Measurements from ENCODE around the gene MAP3K3. TPM values are rescaled to one million over a fixed set of nuclear protein-coding genes. Genes with fewer than 3 reads are reported as not detected.

MAP3K3 gene
- total and polyA plus RNA-seq, 10 of the 15 experiments (the other 5 are each of a cell fraction or from before 2014, with no cell fraction given) = 1.6 to 24.1 (median 15.0) TPM

DNA sequence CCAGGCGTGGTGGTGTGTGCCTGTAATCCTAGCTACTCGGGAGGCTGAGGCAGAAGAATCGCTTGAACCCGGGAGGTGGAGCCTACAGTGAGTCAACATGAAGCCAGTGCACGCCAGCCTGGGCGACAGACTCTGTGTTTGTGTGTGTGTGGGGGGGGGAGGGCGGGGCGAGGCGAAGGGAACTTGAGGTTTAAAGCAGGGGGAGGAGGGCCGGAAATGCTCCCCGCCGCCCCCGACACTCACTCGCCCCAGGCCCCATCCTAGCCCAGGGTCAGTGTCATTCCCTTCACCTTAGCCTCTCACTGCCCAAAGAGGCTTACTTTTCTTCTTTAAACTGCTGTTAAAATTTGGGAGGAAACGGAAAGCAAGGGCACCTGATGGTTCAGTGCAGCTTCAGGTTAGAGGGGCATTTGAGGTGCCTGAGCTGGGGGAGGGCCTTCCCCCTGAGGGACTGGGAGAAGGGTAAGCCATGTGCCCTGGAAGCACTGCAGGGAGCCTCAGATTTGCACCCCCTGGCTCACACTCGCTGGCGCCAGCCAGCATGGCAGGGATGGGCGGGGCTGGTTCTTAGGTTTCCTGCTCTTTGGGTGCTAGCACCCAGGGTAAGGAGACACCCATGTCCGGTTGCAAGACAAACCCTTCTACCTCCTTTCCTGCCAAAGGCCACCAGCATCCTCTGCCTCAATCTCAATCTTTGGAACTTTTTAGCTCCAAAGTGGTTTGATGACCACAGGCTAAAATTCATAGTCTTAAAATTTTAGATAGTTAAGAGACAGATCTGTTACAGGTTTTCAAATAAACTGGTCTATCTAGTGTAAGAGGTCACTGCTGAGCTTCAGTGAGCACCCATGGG is 79.9 kb downstream of the MAP3K3 start (continued):
- TF ChIP-seq, protein P1, sequence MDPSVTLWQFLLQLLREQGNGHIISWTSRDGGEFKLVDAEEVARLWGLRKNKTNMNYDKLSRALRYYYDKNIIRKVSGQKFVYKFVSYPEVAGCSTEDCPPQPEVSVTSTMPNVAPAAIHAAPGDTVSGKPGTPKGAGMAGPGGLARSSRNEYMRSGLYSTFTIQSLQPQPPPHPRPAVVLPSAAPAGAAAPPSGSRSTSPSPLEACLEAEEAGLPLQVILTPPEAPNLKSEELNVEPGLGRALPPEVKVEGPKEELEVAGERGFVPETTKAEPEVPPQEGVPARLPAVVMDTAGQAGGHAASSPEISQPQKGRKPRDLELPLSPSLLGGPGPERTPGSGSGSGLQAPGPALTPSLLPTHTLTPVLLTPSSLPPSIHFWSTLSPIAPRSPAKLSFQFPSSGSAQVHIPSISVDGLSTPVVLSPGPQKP (IDR thresholded peaks at IDR 0.05; ENCODE audit: low read depth, low read length) = no peak
- TF ChIP-seq SREBF1 (IDR thresholded peaks at IDR 0.05; ENCODE audit: low read length) (no peak), BCL11A (IDR thresholded peaks at IDR 0.05; ENCODE audit: low read depth, low read length) (no peak), SMARCA5 (IDR thresholded peaks at IDR 0.05) (no peak; the same call in 1 of the 2 replicates), CHD2 (IDR thresholded peaks at IDR 0.05; ENCODE audit: borderline replicate concordance, low read depth, low read length) (0 out of 2 replicates have a peak, but pooled peaks have one; percentile 6), EP300 (IDR thresholded peaks at IDR 0.05; ENCODE audit: borderline replicate concordance in 1 of 2, control insufficient read depth in 1 of 2, low read depth in 2 of 2, low read length in 2 of 2) (no peak), RBBP5 (conservative IDR thresholded peaks at IDR 0.05) (no peak), PML (IDR thresholded peaks at IDR 0.05; ENCODE audit: low read length) (0 out of 2 replicates have a peak, but pooled peaks have one; percentile 26), GATAD2B (conservative IDR thresholded peaks at IDR 0.05; ENCODE audit: low read depth) (no peak; the same call in 1 of the 2 replicates), DPF2 (IDR thresholded peaks at IDR 0.05) (peak; percentile 31; the same call in 1 of the 2 replicates), NR2C2 (IDR thresholded peaks at IDR 0.05; ENCODE audit: borderline replicate concordance, control insufficient read depth, insufficient read length, low read depth) (no peak), ZNF24 (IDR thresholded peaks at IDR 0.05) (no peak), RB1 (IDR thresholded peaks at IDR 0.05; ENCODE audit: borderline replicate concordance) (no peak), HCFC1 (IDR thresholded peaks at IDR 0.05; ENCODE audit: low read length) (0 out of 2 replicates have a peak, but pooled peaks have one; percentile 12), TAF1 (IDR thresholded peaks at IDR 0.05; ENCODE audit: borderline replicate concordance, low read depth, low read length) (no peak), ZNF274 (IDR thresholded peaks at IDR 0.05; ENCODE audit: insufficient read depth, insufficient read length) (no peak), HDGF (IDR thresholded peaks at IDR 0.05) (peak; percentile 16; the same call in 1 of the 2 replicates)
- TF ChIP-seq, protein P2, sequence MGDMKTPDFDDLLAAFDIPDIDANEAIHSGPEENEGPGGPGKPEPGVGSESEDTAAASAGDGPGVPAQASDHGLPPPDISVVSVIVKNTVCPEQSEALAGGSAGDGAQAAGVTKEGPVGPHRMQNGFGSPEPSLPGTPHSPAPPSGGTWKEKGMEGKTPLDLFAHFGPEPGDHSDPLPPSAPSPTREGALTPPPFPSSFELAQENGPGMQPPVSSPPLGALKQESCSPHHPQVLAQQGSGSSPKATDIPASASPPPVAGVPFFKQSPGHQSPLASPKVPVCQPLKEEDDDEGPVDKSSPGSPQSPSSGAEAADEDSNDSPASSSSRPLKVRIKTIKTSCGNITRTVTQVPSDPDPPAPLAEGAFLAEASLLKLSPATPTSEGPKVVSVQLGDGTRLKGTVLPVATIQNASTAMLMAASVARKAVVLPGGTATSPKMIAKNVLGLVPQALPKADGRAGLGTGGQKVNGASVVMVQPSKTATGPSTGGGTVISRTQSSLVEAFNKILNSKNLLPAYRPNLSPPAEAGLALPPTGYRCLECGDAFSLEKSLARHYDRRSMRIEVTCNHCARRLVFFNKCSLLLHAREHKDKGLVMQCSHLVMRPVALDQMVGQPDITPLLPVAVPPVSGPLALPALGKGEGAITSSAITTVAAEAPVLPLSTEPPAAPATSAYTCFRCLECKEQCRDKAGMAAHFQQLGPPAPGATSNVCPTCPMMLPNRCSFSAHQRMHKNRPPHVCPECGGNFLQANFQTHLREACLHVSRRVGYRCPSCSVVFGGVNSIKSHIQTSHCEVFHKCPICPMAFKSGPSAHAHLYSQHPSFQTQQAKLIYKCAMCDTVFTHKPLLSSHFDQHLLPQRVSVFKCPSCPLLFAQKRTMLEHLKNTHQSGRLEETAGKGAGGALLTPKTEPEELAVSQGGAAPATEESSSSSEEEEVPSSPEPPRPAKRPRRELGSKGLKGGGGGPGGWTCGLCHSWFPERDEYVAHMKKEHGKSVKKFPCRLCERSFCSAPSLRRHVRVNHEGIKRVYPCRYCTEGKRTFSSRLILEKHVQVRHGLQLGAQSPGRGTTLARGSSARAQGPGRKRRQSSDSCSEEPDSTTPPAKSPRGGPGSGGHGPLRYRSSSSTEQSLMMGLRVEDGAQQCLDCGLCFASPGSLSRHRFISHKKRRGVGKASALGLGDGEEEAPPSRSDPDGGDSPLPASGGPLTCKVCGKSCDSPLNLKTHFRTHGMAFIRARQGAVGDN (IDR thresholded peaks at IDR 0.05) = 0 out of 2 replicates have a peak, but pooled peaks have one; percentile 26
- TF ChIP-seq, protein P3, sequence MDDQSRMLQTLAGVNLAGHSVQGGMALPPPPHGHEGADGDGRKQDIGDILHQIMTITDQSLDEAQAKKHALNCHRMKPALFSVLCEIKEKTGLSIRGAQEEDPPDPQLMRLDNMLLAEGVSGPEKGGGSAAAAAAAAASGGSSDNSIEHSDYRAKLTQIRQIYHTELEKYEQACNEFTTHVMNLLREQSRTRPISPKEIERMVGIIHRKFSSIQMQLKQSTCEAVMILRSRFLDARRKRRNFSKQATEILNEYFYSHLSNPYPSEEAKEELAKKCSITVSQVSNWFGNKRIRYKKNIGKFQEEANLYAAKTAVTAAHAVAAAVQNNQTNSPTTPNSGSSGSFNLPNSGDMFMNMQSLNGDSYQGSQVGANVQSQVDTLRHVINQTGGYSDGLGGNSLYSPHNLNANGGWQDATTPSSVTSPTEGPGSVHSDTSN (IDR thresholded peaks at IDR 0.05; ENCODE audit: insufficient replicate concordance, low read depth, low read length) = no peak
- TF ChIP-seq, protein P4, sequence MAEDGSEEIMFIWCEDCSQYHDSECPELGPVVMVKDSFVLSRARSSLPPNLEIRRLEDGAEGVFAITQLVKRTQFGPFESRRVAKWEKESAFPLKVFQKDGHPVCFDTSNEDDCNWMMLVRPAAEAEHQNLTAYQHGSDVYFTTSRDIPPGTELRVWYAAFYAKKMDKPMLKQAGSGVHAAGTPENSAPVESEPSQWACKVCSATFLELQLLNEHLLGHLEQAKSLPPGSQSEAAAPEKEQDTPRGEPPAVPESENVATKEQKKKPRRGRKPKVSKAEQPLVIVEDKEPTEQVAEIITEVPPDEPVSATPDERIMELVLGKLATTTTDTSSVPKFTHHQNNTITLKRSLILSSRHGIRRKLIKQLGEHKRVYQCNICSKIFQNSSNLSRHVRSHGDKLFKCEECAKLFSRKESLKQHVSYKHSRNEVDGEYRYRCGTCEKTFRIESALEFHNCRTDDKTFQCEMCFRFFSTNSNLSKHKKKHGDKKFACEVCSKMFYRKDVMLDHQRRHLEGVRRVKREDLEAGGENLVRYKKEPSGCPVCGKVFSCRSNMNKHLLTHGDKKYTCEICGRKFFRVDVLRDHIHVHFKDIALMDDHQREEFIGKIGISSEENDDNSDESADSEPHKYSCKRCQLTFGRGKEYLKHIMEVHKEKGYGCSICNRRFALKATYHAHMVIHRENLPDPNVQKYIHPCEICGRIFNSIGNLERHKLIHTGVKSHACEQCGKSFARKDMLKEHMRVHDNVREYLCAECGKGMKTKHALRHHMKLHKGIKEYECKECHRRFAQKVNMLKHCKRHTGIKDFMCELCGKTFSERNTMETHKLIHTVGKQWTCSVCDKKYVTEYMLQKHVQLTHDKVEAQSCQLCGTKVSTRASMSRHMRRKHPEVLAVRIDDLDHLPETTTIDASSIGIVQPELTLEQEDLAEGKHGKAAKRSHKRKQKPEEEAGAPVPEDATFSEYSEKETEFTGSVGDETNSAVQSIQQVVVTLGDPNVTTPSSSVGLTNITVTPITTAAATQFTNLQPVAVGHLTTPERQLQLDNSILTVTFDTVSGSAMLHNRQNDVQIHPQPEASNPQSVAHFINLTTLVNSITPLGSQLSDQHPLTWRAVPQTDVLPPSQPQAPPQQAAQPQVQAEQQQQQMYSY (CRISPR knock-in tag; IDR thresholded peaks at IDR 0.05) = no peak

Measured in GM12878 (cell line).